Measurements from ENCODE around the gene RAB3IL1.

The RAB3IL1 gene

GRCh38 chr11:61893981-61894380, 23.4 kb downstream of the RAB3IL1 start:
- DNase-seq (ENCODE audit: extremely low read depth, low read depth) = no peak
- no peak for TF ChIP-seq CTCF (IDR thresholded peaks at IDR 0.05; ENCODE audit: low read depth, low read length, missing control alignments)

GRCh38 chr11:61892085-61892370, 25.3 kb downstream of the RAB3IL1 start:
- no peak for DNase-seq (ENCODE audit: extremely low read depth, low read depth)

More at GRCh38 chr11:61893981-61894380, 23.4 kb downstream of the RAB3IL1 start:
- no peak overlapping the region for H3K4me3 ChIP-seq (replicated peaks; ENCODE audit: low read depth, low read length)

GRCh38 chr11:61891331-61892084, 25.9 kb downstream of the RAB3IL1 start, which contains the start of gene FADS3:
TSS of gene FADS3 (minus strand) at chr11:61891545. CDS start at chr11:61891381, 164 bp downstream.
- no peak for TF ChIP-seq CTCF (IDR thresholded peaks at IDR 0.05; ENCODE audit: low read depth, low read length, missing control alignments)
- DNase-seq (ENCODE audit: extremely low read depth, low read depth) = no peak
- H3K4me3 ChIP-seq (replicated peaks; ENCODE audit: low read depth, low read length) = peak within 1 kb of the TSS; percentile 72

More at GRCh38 chr11:61892085-61892370, 25.3 kb downstream of the RAB3IL1 start:
- no peak for TF ChIP-seq CTCF (IDR thresholded peaks at IDR 0.05; ENCODE audit: low read depth, low read length, missing control alignments)
- H3K4me3 ChIP-seq (replicated peaks; ENCODE audit: low read depth, low read length) = peak overlapping the region; percentile 72

GRCh38 chr11:61890529-61891330, 26.6 kb downstream of the RAB3IL1 start:
- no peak for TF ChIP-seq CTCF (IDR thresholded peaks at IDR 0.05; ENCODE audit: low read depth, low read length, missing control alignments)
- peak overlapping the region; percentile 72 for H3K4me3 ChIP-seq (replicated peaks; ENCODE audit: low read depth, low read length)
- no peak for DNase-seq (ENCODE audit: extremely low read depth, low read depth)

- TF ChIP-seq CTCF (IDR thresholded peaks at IDR 0.05; ENCODE audit: low read depth, low read length, missing control alignments) = no peak
- no peak for DNase-seq (ENCODE audit: extremely low read depth, low read depth)
- peak overlapping the region; percentile 72 for H3K4me3 ChIP-seq (replicated peaks; ENCODE audit: low read depth, low read length)
Measured at GRCh38 chr11:61889831-61890230, 27.5 kb downstream of the RAB3IL1 start.

GRCh38 chr11:61888590-61888989, 28.8 kb downstream of the RAB3IL1 start:
- no peak overlapping the region for H3K4me3 ChIP-seq (replicated peaks; ENCODE audit: low read depth, low read length)
- TF ChIP-seq CTCF (IDR thresholded peaks at IDR 0.05; ENCODE audit: low read depth, low read length, missing control alignments) = no peak
- no peak for DNase-seq (ENCODE audit: extremely low read depth, low read depth)
